ENCODE results near the gene DDB1.
A peak's percentile ranks its signal among the peaks of the same experiment; 100 is the strongest.

Gene DDB1

DNA sequence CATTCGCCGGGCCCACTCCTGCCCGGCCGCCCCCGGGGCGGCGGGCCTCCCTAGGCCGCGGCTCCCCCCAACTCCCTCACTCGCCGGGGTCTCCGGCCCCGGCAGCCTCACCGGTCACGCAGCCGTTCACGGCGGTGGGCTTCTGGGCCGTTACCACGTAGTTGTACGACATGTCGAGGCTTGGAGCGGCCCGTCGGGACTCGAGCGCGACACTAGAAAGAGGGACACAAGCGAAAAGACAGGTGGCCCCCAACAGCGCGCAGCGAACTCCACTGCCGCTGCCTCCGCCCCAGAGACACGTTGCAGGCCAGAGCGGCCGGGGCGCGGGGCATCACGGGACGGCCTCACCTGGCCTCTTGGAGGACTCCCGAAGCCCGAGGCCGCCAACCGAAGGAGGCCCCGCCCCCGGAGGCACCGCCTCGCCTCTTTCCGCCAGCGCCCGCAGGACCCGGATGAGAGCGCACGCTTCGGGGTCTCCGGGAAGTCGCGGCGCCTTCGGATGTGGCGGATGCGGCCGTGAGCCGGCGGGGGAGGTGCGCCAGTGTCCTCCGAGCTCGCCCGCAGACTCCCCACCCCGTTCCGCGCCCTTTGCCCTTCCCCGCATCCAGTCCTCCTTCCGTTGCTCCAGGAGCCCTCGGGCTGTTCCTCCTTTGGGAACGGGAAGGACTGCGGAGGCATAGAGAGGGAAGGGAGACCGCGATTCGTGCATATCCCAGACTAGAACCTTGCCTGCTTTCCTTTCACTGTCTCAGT lies at the start of gene DDB1, which contains the start of gene TKFC:
TSS of gene DDB1 (minus strand) at position 309 of the 753 bp plus-strand sequence. CDS start at position 172, 137 bp downstream.
TSS of gene TKFC (plus strand) at position 432 of the 753 bp plus-strand sequence. CDS start 1,501 bp downstream, outside the sequence.
- DNase-seq (ENCODE audit: low read depth), result peak; percentile 95

DNA sequence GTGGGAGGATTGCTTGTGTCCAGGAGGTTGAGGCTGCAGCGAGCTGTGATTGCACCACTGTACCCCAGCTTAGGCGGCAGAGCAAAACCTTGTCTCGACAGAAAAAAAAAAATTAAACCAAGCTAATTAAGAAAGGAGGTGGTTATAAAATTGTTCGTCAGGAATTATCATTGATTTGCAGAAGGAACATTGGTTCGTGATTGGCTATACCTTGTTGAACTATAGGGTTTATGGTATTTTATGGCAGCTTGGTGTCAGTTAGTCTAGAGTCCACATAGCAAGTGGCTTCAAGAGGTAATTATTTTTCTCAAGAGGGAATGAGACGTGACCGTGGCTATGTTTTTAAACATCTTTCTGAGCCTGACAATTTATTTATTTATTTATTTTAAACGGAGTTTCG lies 48.0 kb upstream of the DDB1 start:
- DNase-seq (ENCODE audit: low read depth), result no peak

DNA sequence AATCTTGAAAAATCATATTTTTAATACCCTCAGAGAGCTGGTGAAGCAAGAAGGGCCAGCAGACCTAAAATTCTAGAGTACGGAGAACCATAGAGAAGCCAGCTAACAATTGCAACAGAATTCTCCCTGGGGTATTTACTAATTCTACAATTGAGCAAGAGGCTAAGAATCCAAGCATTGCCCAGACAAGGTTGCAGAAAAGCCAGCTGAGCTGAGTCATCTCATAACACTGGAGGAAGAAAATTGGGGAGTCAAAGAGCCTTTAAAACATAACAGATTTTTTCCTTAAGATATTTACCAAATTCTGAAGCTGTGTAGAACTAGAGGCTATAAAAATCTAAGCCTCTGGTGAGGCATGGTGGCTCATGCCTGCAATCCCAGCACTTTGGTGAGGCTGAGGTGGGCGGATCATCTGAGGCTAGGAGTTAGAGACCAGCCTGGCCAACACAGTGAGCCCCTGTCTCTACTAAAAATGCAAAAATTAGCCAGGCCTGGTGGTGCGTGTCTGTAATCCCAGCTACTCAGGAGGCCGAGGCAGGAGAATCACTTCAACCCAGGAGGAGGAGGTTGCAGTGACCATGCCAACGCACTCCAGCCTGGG lies 45.9 kb upstream of the DDB1 start:
- DNase-seq (ENCODE audit: low read depth), result no peak

DNA sequence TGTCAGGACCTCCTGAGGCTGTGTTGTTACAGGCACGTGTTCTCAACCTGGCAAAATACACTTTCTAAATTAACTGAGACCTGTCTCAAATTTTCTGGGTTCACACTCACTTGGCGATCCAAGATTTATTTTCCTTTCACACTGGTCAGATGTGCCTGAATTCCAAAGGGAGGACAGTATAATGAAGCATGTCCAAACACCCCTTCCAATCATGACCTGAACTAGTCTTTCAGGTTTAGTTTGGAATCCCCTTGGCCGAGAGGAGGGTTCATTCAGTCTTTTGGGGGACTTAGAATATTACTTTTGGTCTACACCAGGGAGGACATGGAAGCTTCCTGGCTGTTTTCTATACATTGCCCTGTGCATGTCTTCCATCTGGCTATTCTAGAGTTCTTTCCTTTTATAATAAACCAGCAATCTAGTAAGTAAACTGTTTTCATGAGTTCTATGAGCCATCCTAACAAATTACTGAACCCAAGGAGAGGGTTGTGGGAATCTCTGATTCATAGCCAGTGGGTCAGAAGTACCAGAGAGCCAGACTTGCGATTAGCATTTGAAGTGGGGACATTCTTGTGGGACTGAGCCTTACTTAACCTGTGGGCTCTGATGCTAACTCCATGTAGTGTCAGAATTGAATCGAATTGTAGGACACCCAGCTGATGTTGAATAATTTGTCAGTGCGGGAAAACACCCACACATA lies 44.7 kb upstream of the DDB1 start:
- DNase-seq (ENCODE audit: low read depth), result no peak

DNA sequence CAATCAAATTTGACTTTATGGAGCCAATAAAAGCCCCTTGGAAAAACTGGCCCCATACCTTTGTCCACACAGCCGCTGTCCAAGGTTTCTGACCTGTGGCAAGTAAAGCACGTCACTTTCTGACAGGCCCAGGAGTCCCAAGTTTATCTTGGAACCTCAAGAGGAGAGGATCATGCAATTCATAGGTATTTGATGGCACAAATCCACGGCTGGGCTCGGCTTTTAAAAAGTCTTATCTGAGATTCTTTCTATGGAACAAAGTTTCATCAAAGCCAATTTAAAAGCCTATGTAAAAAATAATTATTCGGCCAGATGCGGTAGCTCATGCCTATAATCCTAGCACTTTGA lies 42.8 kb upstream of the DDB1 start:
- no peak for DNase-seq (ENCODE audit: low read depth)

DNA sequence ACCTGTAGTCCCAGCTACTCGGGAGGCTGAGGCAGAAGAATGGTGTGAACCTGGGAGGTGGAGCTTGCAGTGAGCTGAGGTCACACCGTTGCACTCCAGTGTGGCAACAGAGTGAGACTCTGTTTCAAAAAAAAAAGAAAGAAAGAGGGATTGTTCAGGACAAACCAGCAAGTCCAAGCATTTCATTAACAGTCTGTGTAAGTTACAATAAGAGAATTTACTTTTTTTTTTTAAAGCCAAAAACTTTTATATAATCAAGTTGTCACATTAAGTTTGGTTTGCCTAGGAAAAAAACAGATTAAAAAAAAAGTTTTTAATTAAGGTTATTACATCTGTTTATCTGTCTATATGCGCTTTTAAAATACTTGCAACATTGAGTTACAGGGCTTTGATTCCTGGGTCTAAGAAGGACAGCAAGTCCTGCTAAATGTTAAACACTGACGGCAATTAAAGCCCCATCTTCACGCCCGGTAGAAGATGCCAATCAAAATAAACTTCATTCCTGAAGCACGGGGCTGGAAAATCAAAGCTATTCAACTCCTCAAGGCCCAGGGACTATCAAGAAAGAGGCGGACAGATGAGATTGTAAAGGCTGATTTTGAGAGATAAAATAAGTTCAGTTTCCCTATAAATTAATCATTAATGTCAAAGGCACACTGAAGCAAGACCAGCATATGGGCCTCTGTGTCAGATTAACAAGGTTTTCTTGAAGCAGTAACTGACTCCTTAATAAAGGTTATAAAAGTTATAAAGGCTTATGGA lies 39.9 kb upstream of the DDB1 start:
- no peak for DNase-seq (ENCODE audit: low read depth)

DNA sequence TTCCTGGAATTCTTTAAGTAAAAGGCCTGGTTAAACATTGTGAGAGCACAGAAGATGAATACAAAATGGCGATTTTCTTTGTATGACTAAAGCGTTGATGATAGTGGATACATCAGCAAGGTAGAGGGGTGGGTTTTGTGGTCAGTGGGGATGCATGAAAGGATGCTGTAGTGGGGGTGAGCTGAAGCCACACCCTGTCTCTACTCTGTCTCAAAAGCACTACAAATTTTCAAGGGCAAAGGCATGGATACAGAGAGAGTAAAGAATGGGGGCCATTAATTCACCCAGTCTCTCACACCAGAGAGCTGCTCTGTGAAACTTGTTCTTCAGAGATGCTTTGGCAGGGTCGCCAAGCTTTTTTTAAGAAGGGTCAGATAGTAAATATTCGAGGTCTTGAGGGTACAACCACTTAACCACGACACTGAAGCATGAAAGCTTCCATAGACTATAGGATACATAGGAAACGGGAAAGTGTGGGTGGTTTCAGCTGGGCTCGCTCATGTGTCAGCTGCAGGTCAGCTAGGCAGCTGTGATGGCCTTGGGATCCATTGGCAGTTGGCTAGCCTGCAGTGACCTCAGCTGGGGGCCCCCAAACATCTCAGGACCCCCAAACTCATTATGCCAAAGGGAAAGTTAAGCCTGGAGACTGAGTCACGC lies 37.6 kb upstream of the DDB1 start:
- no peak for DNase-seq (ENCODE audit: low read depth)

DNA sequence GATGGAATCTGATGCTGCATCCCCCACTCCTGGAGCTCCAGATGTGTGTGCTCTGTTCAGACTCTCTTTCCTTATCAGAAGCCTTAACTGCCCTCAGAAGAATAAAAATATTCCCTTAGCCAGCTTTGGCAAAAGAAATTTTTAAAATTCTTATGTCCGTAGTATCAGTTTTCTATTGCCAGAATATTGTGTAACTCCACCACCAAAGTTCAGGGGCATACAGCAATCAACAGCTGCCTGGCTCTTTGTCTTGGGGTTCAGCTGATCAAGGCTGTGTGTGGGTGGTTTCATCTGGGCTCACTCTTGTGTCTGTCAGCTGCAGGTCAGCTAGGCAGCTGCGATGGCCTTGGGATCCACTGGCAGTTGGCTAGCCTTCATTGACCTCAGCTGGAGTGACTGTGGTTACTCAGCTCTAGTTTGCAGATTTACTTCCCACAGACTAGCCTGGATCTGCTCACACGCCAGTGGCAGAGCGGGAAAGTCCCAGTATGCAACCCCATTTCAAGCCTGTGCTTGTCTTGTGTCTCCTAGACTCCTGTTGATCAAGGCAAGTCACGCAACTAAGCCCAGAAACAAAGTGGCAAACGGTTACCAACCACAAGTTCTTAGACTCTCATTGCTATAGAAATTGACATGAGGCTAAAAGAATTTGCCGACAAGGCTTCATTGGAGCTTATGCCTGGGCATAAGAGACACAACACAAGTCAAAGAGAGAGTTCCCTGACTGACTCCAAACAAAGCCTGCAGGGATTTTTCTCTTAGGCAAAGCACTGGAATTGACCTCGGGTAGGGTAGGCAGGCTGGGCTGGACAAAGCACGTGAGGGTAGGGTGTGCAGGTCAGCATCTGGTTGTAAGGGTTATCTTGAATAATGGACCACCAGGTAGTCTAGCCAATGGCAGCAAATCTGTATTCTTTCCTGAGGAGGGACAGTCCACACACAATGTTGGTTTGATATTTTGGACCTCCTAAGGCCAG lies 36.8 kb upstream of the DDB1 start:
- DNase-seq (ENCODE audit: low read depth), result no peak

DNA sequence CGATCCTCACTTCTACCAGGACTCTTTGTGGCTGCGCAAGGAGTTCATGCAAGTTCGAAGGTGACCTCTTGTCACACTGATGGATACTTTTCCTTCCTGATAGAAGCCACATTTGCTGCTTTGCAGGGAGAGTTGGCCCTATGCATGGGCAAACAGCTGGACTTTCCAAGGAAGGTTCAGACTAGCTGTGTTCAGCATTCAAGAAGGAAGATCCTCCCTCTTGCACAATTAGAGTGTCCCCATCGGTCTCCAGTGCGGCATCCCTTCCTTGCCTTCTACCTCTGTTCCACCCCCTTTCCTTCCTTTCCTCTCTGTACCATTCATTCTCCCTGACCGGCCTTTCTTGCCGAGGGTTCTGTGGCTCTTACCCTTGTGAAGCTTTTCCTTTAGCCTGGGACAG lies 35.7 kb upstream of the DDB1 start:
- DNase-seq (ENCODE audit: low read depth), result no peak

DNA sequence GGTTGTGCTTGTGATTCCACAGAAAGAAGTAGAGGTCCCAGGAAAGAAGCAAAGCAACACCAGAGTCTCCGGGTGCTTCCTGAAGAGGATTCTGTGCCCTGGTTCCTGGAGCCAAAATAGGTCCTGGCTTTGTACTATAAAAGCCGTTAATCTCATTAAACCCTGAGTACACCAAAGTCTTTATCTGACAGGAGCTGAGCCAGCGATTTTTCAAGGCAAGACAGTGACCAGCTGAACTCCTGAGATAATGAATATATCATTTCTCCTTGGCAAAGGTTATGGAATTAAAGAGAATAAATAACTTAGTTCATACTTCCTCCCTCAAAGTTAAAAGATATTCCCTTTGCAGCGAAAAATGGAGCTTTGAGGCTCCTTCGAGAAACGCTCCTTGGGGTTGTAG lies 34.5 kb upstream of the DDB1 start:
- DNase-seq (ENCODE audit: low read depth), result no peak

DNA sequence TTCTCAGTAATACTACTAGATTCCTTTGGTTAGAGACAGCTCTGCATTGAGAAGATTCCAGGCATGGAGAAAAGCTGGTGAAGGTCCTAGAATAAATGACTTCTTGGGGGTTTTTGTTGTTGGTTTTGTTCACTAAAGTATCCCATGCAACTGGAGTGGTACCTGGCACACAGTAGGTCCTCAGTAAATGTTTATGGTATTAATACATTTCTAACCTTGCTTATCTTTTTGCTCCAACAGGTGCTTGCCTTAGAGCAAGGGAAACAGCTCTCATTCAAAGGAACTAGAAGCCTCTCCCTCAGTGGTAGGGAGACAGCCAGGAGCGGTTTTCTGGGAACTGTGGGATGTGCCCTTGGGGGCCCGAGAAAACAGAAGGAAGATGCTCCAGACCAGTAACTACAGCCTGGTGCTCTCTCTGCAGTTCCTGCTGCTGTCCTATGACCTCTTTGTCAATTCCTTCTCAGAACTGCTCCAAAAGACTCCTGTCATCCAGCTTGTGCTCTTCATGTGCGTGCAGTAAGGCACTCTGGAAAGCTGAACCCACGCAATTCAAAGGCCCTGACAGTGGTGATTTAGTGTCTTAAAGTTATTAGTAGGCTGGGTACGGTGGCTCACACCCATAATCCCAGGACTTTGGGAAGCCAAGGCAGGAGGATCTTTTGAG lies 31.2 kb upstream of the DDB1 start:
- DNase-seq (ENCODE audit: low read depth), result no peak

DNA sequence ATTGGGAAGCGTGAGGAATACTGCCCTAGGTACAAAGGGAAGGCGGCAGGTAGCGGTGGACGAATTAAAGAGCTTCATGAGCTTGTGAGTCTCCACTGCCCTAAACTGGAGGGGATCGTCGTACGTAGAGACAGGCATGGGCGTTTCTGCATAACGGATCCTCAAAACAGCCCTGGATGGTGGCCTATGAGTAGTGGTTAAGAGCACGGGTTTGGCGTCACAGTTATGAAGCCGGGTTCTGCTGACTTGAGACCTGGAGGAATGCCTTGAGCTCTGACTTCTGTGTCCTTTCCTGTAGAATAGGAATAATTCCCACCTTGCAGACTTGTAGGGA lies 29.6 kb upstream of the DDB1 start:
- peak; percentile 2 for DNase-seq (ENCODE audit: low read depth)

DNA sequence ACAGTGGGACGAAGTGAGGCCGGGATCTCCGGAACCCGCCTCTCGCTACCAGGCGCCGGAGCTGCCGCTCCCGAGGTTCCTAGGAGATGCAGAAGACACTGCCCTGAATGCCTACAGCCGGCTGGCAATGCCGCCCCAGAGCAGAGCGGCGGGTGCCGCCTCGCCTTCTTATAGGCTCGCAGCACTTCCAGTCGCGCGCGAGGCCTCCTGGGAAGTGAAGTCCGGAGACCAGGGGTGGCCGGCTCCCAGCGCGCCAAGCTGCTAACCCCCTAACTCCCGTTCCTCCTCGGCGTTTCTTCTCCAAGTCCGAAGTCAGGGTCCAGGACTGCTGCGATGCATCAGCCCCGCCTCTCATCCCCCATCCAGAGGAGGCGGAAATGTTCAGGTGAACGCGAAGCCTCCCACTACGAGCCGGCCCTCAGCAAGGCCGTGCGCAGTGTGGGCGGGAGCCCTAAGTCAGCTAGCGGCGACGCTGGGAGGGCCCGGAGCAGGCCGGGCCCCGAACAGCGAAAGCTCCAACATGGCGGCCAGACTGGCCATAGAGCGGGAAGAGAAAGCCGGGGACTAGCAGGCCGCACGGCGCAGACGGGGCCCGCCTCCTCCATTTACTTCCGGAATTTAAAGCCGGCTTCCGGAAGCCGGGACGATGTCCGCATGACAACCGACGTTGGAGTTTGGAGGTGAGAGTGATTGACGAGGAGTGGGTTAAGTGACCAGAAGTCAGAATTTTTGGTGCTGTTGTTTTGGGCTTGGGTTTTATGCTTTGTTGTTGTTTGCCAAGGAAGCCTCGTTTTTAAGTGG lies 29.0 kb upstream of the DDB1 start, which contains the start of the genes CYB561A3 and TMEM138:
TSS of gene CYB561A3 (minus strand) at position 142 of the 801 bp plus-strand sequence. CDS start 5,169 bp downstream, outside the sequence.
TSS of gene TMEM138 (plus strand) at position 634 of the 801 bp plus-strand sequence. CDS start 2,017 bp downstream, outside the sequence.
- DNase-seq (ENCODE audit: low read depth), result peak; percentile 76

DNA sequence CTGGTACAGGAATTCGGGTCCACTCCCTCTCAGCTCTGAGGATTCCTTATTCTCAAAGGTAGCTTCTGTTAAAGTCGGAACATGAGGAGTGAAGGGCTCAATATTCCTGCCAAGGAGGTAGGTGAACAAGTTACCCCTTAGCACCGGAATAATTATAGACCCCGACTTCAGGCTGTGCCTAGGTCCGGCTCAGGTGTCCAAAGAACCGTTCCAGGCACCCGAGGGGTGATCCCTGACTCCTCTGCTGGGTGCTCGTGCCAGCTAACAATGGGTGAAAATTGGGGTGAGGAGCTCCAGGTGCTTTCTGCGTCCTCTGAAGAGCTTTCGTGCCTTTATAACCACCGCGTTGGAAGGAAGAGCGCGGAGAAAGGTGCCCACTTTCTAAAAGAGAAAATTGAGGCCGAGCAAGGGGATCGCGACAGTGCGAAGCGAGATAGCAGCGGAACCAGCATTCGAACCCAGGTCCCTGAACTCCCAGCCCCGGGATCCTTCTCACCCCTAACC lies 28.4 kb upstream of the DDB1 start:
- no peak for DNase-seq (ENCODE audit: low read depth)

DNA sequence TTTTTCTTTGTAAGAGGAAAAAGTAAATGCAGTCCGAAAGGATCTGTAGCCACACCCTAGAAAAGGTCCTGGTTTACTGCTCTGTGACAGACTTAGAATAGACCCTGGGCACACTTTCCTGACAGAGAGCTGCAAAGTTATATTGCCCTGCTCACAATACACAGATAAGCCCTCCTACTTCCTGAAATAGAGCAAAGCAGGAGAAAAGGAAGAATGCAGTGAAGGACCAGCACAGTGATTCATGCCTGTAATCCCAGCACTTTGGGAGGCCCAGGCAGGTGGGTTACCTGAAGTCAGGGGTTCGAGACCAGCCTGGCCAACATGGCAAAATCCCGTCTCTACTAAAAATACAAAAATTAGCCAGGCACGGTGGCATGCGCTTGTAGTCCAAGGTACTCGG lies 26.6 kb upstream of the DDB1 start:
- DNase-seq (ENCODE audit: low read depth), result no peak

DNA sequence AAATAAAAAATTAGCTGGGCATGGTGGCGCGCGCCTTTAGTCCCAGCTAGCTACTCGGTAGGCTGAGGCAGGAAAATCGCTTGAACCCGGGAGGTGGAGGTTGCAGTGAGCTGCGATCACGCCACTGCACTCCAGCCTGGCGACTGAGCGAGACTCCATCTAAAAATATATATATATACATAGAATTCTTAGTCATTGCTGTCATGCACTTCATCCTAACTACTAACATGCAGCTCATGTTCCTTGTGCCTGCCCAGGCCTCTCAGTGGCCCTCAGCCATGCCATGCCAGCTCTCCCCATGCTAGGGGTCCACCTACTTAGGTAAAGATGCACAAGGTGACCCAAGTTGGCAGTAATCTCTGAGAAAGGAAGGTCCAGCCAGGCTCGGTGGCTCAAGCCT lies 25.7 kb upstream of the DDB1 start:
- DNase-seq (ENCODE audit: low read depth), result no peak

DNA sequence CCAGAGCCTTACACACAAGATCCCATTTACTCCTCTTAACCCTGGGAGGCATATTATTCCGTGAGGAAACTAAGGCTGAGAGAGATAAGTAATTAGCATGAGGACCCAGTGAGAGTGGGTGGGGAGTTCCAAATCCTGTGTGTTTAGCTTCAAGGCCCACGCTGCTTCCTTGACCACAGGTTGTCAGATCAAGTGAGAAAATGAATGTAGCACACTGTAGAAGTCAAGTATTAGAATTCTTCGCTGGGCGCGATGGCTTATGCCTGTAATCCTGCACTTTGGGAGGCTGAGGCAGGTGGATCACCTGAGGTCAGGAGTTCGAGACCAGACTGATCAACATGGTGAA lies 25.0 kb upstream of the DDB1 start:
- no peak for DNase-seq (ENCODE audit: low read depth)

DNA sequence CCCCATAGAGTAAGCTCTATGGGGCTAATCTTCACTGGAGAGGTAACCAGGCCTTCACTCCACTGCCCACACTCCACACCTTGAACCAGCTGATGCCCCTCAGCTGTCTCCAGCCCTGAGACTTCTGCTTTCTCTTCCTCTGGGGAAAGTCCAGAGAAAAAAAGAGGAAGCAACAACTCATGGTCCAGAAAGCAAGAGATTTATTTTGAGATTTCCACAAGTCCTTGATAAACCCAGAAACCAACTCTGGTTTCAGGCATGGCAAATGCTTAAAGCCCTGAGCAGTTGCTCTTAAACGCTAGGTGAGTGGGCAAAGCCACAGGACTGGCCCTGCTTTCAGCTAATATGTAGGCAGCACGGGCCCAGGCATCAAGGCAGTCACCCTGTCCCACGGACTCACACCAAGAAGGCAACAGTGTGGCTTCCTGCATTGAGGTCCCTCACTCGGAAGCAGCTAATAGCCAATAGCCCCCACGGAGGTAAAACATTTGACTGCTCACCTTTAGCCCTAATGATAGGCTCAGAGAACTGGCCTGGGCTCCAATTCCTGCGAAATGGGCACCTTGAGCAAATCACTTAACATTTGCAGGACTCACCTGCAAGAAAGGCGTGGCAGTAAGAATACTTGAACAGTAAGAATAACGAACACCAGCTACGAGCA lies 24.5 kb upstream of the DDB1 start:
- no peak for DNase-seq (ENCODE audit: low read depth)

DNA sequence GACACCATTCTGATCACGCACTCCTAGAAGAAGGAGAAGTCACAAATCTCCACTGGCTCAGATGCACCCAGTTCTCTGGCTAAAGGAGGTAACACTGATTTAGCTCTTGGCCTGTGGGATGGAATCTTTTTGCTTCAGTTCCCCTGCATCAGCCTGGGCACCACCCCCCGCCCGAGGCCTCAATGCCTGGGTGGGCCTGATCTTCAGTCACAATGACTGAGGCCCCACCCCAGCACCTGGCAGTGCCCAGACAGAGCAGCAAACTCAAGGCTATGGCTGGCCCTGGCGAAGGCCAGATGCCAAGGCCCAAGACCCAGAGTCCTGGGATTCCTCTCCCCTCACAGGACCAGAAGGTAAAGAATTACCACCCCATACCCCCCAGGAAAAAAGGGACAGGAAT lies 23.8 kb upstream of the DDB1 start:
- DNase-seq (ENCODE audit: low read depth), result no peak
